ENCODE results near the gene ADAMTS13. TPM values are rescaled to one million over a fixed set of nuclear protein-coding genes. Genes with fewer than 3 reads are reported as not detected.
"Not testable (repeated sequence)": the region's sequence is repeated elsewhere in the genome, so short reads cannot be mapped to it uniquely, and the experiment has no call there.

The ADAMTS13 gene
- total RNA-seq, 1 donor from 2014 or later: 1.2 TPM

- DNase-seq (ENCODE audit: low read depth): no peak
Observed at GRCh38 chr9:133424187-133424586, 2.0 kb downstream of the ADAMTS13 start.

- no peak for DNase-seq (ENCODE audit: low read depth)
Observed at GRCh38 chr9:133425049-133425632, 3.0 kb downstream of the ADAMTS13 start.

GRCh38 chr9:133426011-133426410 is 3.8 kb downstream of the ADAMTS13 start:
- DNase-seq (ENCODE audit: low read depth): no peak

DNA sequence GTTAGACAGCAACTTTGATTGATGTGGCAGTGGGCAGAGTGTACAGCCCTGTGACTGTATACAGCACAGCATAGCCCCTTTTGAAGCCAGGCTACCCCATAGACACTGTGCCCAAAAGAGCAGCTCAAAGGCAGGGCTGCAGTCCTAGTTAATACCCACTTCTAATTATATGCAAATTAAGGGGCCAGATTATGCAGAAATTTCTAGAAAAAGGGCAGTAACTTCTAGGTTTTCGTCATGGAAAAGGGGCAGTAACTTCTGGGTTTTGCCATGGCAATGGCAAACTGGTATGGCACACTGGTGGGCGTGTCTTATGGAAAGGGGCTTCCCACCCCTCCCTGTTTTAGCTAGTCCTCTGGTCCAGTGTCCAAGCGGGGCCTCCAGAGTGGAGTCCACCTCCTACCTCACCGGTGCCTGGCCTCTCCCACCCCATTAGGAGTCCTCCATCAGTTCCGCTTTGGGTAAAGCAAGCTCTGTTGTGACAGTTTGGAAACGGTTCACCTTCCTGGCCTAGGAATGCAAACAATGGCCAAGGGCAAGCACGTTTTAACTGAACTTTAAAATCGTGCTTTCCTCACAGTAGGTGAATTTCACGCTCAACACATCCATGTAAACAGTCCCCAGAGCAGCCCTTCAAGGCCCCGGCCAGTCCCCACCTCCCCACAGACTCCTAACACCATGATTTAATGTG is 5.6 kb downstream of the ADAMTS13 start:
- DNase-seq (ENCODE audit: low read depth): no peak

DNA sequence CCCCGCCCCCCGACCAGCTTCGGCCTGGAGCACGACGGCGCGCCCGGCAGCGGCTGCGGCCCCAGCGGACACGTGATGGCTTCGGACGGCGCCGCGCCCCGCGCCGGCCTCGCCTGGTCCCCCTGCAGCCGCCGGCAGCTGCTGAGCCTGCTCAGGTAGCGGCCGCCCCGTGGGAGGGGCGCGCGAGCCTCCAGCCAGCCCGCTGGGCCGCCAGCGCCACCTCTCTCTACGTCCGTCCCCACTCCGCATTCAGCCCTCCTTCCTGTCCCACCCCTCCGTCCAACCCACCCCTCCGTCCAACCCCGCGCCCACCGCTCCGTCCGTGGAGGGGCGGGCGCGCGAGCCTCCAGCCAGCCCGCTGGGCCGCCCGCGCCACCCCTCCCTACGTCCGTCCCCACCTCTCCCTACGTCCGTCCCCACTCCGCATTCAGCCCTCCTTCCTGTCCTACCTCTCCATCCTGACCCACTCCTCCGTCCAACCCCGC is 6.5 kb downstream of the ADAMTS13 start:
- DNase-seq (ENCODE audit: low read depth): no peak

DNA sequence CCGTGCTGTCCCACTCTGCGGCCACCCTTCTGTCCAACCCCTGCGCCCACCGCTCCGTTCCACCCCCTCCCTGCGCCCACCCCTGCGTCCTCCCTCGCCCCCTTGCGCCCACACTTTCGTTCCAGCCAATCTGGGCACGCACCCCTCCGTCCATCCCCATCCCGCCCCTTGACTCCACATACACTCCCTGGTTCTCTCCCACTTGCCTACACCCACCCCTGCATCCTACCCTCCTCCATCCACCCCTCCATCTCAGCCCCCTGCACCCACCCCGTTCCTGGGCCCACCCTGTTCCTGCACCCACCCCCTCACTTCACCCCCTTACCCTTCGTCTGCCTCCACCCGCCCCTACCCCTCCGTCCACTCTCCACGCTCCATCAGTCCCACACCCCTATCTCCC is 7.0 kb downstream of the ADAMTS13 start:
- no peak for DNase-seq (ENCODE audit: low read depth)

- no peak for DNase-seq (ENCODE audit: low read depth)
Observed at GRCh38 chr9:133429641-133430161, 7.5 kb downstream of the ADAMTS13 start.

DNA sequence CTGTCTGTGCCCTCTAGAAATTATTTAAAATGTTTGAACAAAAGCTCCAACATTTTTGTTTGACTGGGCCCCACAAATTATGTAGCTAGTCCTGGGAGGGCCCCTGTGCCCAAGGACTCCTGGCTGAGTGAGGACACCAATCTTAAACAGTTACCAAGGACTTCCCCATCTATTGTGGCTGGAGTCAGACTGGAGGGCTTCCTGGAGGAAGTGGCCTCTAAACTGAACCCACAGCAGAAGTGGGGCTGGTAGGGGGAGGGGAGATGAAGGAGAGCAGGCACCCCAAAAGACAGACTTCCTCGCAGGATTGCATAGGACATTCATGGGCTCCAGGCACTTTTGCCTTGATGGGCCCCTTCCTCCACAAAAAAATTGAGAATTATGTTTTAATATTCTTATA is 8.1 kb downstream of the ADAMTS13 start:
- no peak for DNase-seq (ENCODE audit: low read depth)

- DNase-seq (ENCODE audit: low read depth): no peak
Observed at GRCh38 chr9:133433351-133433843, 11.2 kb downstream of the ADAMTS13 start.

- DNase-seq (ENCODE audit: low read depth): no peak
Observed at GRCh38 chr9:133436681-133437080, 14.5 kb downstream of the ADAMTS13 start.

- no peak for DNase-seq (ENCODE audit: low read depth)
Observed at GRCh38 chr9:133437753-133438531, 15.8 kb downstream of the ADAMTS13 start.

- DNase-seq (ENCODE audit: low read depth): no peak
Observed at GRCh38 chr9:133439337-133439736, 17.2 kb downstream of the ADAMTS13 start.

DNA sequence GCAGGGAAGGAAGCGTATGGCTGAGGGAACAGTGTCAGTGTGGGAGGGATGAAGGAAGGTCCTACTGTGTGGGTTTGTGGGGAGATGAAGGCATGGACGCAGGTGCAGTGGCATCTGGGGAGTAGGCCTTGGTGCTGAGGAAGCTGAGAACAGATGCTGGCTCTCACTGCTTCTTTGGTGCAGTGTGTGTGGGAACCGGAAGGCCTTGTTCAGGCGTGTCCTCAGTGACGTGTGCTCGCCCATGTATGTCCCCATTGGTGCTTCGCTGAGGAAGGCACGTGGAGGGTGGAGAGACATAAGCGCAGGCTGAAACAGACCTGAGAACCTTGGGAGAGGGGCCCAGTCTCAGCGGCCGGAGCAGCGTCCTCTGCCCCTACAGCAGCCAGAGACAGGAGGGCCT is 18.7 kb downstream of the ADAMTS13 start:
- no peak for DNase-seq (ENCODE audit: low read depth)

DNA sequence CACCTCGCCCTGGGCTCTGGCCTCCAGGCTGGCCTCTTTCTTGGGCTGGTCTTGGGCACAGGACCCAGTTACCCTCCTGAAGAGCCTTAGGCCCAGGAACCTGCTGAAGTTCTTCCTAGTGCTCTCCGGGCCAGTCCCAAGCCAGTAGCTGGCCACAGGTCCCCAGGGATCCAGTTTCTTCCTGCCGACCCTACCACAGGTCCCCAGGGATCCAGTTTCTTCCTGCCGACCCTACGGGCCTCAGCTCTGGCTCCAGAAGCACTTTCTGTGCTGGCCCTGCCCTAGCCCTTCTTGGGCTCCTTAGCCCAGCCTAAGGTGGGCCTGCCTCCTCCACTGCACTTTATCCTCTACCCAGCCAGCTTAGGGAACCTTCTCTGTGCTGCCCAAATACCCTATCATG is 19.4 kb downstream of the ADAMTS13 start:
- no peak for DNase-seq (ENCODE audit: low read depth)

GRCh38 chr9:133443248-133443647 is 21.1 kb downstream of the ADAMTS13 start:
- no peak for DNase-seq (ENCODE audit: low read depth)

- no peak for DNase-seq (ENCODE audit: low read depth)
Observed at GRCh38 chr9:133443982-133444381, 21.8 kb downstream of the ADAMTS13 start.

- no peak for DNase-seq (ENCODE audit: low read depth)
Observed at GRCh38 chr9:133445293-133445969, 23.3 kb downstream of the ADAMTS13 start.

DNA sequence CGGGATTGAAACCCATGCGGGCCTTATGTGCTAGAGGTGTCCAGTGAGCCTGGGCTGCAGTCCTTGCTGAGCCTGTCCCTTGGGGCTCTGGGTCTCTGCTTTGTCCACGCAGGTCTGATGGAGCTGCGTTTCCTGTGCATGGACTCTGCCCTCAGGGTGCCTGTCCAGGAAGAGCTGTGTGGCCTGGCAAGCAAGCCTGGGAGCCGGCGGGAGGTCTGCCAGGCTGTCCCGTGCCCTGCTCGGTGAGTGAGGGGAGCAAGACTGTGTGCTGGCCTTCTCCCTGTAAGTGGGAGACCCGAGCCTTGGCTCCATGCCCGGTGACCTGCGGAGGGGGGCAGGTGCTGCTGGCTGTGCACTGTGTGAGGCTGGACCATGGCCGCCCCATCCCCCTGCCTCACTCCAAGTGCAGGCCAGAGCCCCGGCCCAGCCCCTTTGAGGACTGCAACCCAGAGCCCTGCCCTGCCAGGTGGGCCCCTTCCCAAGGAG is 26.4 kb downstream of the ADAMTS13 start:
- no peak for DNase-seq (ENCODE audit: low read depth)

DNA sequence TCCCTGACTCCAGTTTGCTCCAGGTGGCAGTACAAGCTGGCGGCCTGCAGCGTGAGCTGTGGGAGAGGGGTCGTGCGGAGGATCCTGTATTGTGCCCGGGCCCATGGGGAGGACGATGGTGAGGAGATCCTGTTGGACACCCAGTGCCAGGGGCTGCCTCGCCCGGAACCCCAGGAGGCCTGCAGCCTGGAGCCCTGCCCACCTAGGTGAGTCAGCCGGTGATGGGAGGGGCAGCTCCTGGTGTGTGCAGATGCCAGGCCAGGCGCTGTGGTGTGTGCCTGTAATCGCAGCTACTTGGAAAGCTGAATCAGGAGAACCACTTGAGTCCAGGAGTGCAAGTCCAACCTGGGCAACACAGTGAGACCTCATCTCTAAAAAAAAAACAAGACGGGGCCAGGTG is 27.6 kb downstream of the ADAMTS13 start:
- DNase-seq (ENCODE audit: low read depth): no peak

- DNase-seq (ENCODE audit: low read depth): not testable (repeated sequence)
Observed at GRCh38 chr9:133451865-133452264, 29.7 kb downstream of the ADAMTS13 start.

- no peak for DNase-seq (ENCODE audit: low read depth)
Observed at GRCh38 chr9:133452562-133452961, 30.4 kb downstream of the ADAMTS13 start.

Data from myocyte (in vitro differentiated cells).